ENCODE data around the gene RASA2. TPM values are rescaled to one million over a fixed set of nuclear protein-coding genes. Genes with fewer than 3 reads are reported as not detected.

Gene RASA2
- total RNA-seq, 4 donors from 2014 or later: 12.0 to 45.5 (median 23.3) TPM

DNA sequence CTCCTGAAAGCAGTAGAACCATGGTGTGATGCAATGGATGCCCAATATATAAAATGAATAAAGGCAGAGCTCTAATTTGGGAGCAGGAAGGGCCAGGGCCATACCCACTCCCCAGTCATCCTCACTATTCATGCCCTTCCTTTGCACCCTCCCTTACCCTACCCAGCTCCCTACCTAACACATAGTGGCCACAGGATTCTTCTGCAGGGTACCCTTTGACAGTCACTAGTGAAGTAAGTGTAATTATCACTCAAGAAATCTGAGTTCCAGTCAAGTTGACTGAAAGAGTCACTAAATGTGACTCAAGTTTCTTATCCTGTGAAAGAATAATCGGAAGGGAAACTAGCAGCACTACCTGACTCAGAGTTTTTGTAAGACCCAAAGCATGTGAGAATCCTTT lies 69.2 kb downstream of the RASA2 start:
- intact Hi-C loops (cut with DNase I): loop anchor here (5.0 kb wide), 1 partner anchor 74 kb away; no protein-coding TSS in a partner anchor
- Histone ChIP-seq H3K36me3 (peaks cover 0 to 5% of the 10 kb centered on the region in 2 donors), H3K9me3 (no peaks in the 10 kb centered on the region), H3K4me1 (no peaks in the 10 kb centered on the region), H3K27me3 (no peaks in the 10 kb centered on the region), H3K27ac (no peak overlapping the region), H3K4me3 (replicated peaks in 1 of 3) (no peak overlapping the region)
- WGBS, 2 donors: 91 to 97% methylated on average over 1 of the region's 1 CpG
- no peak for DNase-seq
- TF ChIP-seq, protein P1, sequence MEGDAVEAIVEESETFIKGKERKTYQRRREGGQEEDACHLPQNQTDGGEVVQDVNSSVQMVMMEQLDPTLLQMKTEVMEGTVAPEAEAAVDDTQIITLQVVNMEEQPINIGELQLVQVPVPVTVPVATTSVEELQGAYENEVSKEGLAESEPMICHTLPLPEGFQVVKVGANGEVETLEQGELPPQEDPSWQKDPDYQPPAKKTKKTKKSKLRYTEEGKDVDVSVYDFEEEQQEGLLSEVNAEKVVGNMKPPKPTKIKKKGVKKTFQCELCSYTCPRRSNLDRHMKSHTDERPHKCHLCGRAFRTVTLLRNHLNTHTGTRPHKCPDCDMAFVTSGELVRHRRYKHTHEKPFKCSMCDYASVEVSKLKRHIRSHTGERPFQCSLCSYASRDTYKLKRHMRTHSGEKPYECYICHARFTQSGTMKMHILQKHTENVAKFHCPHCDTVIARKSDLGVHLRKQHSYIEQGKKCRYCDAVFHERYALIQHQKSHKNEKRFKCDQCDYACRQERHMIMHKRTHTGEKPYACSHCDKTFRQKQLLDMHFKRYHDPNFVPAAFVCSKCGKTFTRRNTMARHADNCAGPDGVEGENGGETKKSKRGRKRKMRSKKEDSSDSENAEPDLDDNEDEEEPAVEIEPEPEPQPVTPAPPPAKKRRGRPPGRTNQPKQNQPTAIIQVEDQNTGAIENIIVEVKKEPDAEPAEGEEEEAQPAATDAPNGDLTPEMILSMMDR (IDR thresholded peaks at IDR 0.05): no peak
- TF ChIP-seq POLR2A (IDR thresholded peaks at IDR 0.05): no peak

DNA sequence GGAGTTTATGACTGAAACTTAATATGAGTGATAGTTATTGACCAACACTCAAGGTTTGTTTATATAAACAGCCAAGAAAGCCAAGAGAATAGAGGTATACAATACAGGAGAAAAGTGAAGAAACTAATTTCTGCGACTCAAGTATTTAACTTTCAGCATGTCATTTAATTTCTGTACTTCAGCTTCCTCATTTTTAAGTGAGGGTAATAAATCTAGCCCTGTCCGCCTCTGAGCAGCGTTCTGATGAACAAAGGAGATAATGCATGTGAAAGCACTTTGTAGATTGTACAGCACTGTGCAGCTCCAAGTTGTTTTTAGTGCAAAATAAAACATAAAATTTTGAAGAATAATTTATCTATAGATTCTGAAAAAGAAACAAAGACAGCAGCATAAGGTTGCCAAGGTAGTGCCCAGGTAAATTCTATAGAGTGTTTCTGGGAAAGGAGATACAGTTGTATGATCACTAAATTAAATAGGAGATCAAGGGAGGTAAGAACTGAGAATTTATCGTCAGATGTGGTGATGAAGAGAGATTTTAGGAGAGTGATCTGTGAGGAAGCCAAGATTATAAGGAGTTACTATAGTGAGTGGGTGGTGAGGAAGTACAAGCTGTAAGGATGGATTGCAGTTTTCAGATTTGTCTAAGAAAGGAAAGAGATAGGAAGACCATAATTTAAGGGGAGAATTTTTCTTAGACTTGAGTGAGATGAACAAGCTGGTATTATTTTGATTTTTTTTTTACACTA lies 71.3 kb downstream of the RASA2 start:
- Histone ChIP-seq H3K4me1 (no peaks in the 10 kb centered on the region), H3K9me3 (no peaks in the 10 kb centered on the region), H3K27me3 (no peaks in the 10 kb centered on the region), H3K27ac (no peak overlapping the region), H3K36me3 (peaks cover 0 to 5% of the 10 kb centered on the region in 2 donors), H3K4me3 (replicated peaks in 1 of 3) (no peak overlapping the region)
- DNase-seq: no peak
- 84 to 87% methylated on average over 4 of the region's 4 CpGs for WGBS, 2 donors
- no peak for TF ChIP-seq POLR2A (IDR thresholded peaks at IDR 0.05)
- TF ChIP-seq, protein P1 (IDR thresholded peaks at IDR 0.05): no peak
- intact Hi-C loops (cut with DNase I): loop anchor here (5.0 kb wide), 1 partner anchor 76 kb away; no protein-coding TSS in a partner anchor

DNA sequence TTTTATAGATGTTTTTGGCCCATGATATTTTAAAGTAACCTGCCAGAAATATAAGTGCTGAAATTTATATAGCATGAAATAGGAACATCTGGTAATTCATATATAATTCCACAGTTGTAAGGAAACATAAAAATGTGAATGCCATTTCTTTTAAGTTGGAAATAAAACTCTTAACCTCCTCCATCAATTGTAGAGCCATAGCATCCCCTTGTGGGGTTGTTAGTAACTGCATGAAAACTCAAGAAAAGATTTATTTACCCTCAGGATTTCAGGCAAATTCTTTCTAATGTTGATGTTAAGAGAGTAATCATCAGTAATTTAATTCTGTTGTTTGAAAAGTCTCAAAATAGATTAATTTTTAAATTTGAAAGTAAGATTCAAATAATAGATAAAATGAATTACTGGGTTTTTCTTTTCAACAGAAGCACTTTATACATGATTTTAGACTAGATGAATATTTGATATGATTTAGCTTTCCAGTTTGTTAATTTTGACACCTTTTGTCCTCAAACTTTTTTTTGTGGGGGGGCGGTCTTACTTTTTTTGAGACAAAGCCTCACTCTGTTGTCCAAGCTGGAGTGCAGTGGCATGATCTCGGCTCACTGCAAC lies 74.7 kb downstream of the RASA2 start:
- intact Hi-C loops (cut with DNase I): loop anchor here (2.0 to 5.0 kb wide), 2 partner anchors 101 to 254 kb away; no protein-coding TSS in a partner anchor
- TF ChIP-seq POLR2A (IDR thresholded peaks at IDR 0.05): no peak
- TF ChIP-seq, protein P1 (IDR thresholded peaks at IDR 0.05): peak; percentile 77 to 99 (median 92)
- no peak overlapping the region for H3K27ac ChIP-seq
- no peaks in the 10 kb centered on the region for H3K9me3 ChIP-seq
- DNase-seq: peak in 1 of 2 donors; percentile 5
- no peak overlapping the region for H3K4me3 ChIP-seq (replicated peaks in 1 of 3)
- no peaks in the 10 kb centered on the region for H3K4me1 ChIP-seq
- peaks cover 0 to 5% of the 10 kb centered on the region in 2 donors for H3K36me3 ChIP-seq
- 79 to 83% methylated on average over 2 of the region's 2 CpGs for WGBS, 2 donors
- no peaks in the 10 kb centered on the region for H3K27me3 ChIP-seq

DNA sequence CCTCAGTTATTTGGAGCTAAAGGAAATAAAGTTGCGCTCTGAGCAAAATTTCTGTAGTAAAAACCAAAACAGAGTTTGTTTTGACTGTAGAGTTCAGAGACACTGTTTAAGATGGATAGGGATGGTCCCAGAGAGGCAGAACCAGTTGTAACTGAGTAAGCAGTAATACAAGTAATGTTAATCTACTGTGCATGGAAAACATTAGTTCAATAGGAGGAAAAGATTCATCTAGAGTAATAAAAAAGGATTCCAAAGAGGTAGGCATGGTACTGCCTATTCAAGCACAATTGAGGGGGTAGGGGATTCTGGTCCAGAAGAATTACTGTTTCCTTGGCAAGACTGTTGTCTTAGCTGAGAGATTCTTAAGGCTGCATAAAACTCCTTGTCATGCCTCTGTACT lies 77.4 kb downstream of the RASA2 start:
- no peak for DNase-seq
- WGBS, 2 donors: 86 to 93% methylated on average over 1 of the region's 1 CpG
- H3K4me1 ChIP-seq: no peaks in the 10 kb centered on the region
- intact Hi-C loops (cut with DNase I): loop anchor here (5.0 kb wide), 1 partner anchor 257 kb away; no protein-coding TSS in a partner anchor
- no peak overlapping the region for H3K4me3 ChIP-seq (replicated peaks in 1 of 3)
- no peaks in the 10 kb centered on the region for H3K9me3 ChIP-seq
- H3K27ac ChIP-seq: no peak overlapping the region
- no peaks in the 10 kb centered on the region for H3K27me3 ChIP-seq
- no peak for TF ChIP-seq POLR2A (IDR thresholded peaks at IDR 0.05)
- TF ChIP-seq, protein P1 (IDR thresholded peaks at IDR 0.05): no peak
- H3K36me3 ChIP-seq: no peaks in the 10 kb centered on the region

DNA sequence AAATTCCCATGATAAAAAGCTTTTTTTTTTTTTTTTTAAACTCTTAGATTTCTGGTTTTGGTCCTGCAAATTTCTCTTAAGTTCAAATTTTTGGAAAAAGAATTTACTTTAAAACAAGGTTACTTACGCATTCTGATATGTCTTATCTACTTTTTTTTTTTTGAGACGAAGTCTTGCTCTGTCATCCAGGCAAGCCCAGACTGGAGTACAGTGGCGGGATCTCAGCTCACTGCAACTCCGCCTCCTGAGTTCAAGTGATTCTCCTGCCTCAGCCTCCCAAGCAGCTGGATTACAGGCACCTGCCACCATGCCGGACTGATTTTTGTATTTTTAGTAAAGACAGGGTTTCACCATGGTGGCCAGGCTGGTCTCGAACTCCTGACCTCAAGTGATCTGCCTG lies 83.2 kb downstream of the RASA2 start:
- H3K4me1 ChIP-seq: no peaks in the 10 kb centered on the region
- H3K36me3 ChIP-seq: peaks cover 0 to 8% of the 10 kb centered on the region in 2 donors
- 93 to 95% methylated on average over 6 of the region's 6 CpGs for WGBS, 2 donors
- H3K4me3 ChIP-seq (replicated peaks in 1 of 3): no peak overlapping the region
- TF ChIP-seq POLR2A (IDR thresholded peaks at IDR 0.05): no peak
- H3K27ac ChIP-seq: no peak overlapping the region
- no peaks in the 10 kb centered on the region for H3K27me3 ChIP-seq
- intact Hi-C loops (cut with DNase I): no loop called here
- no peaks in the 10 kb centered on the region for H3K9me3 ChIP-seq
- DNase-seq: no peak
